Esophagus muscularis mucosa (tissue), 3 donors: Measurements from ENCODE around the gene HTR1D.

Experiments
- POLR2A ChIP-seq: fragments of 450-650 bp; IDR thresholded peaks from one replicate; pipeline ENCODE4 v1.6.1; 2017; ENCODE audit warnings: antibody characterized with exemption, moderate library complexity, mild to moderate bottlenecking, low read depth
- POLR2AphosphoS5 ChIP-seq, 2 donors: sonication (generic); formaldehyde crosslinking; IDR thresholded peaks; one replicate each; pipeline ENCODE4 v1.6.1; 2017; ENCODE audit warnings: antibody characterized with exemption in 2 of 2
- TF ChIP-seq, protein P1 (sequence below), 3 experiments: fragments of 200-600 bp in 2 of 3; fragments of 450-650 bp in 1 of 3; sonication (generic) in 2 of 3; IDR thresholded peaks; one replicate each; pipeline ENCODE4 v1.5.1; 2017 to 2019; ENCODE audit warnings: antibody characterized with exemption in 3 of 3, mild to moderate bottlenecking in 2 of 3, moderate library complexity in 1 of 3

DNA sequence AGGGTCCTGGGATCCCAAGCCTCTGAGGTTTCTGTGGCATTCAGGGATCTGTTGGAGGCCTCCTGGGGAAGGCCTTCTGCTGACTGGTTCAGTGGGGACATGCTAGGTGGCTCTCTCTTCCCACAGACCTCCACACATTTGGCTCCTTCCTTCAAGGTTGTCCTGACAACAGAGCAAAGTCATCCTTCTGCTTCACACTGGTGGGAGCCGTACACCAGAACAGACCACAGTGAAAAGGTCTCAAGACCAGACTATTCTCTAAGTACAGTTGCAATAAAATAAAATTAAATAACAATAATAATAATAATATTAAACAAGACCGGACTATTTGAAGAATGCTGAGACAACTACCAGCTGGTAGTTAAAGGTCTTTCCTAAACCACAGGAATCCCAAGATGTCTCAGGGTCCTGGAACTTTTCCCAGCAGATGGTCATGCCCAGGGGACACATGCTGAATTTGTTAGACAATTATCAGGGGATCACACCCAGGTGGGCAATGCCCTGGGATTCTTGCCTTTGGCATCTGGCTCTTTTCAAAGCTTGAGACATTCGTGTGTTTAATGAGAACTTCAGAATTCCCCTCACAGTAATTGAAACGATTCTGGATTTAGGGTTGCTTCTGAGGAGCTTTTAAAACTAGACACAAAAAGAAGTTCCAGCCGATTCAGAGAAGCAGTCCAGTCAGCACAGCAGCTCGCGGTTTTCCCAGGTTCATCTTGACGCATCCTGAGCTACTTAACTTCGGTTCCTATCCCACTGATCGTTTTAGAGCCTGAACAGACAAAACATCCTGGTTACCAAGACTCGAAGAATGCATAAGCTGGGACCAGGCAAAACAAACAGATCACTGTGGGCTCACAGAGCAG lies 22.9 kb downstream of the HTR1D start:
- TF ChIP-seq, protein P1, sequence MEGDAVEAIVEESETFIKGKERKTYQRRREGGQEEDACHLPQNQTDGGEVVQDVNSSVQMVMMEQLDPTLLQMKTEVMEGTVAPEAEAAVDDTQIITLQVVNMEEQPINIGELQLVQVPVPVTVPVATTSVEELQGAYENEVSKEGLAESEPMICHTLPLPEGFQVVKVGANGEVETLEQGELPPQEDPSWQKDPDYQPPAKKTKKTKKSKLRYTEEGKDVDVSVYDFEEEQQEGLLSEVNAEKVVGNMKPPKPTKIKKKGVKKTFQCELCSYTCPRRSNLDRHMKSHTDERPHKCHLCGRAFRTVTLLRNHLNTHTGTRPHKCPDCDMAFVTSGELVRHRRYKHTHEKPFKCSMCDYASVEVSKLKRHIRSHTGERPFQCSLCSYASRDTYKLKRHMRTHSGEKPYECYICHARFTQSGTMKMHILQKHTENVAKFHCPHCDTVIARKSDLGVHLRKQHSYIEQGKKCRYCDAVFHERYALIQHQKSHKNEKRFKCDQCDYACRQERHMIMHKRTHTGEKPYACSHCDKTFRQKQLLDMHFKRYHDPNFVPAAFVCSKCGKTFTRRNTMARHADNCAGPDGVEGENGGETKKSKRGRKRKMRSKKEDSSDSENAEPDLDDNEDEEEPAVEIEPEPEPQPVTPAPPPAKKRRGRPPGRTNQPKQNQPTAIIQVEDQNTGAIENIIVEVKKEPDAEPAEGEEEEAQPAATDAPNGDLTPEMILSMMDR (IDR thresholded peaks at IDR 0.05), result no peak
- TF ChIP-seq POLR2A (no peak), POLR2AphosphoS5 (IDR thresholded peaks at IDR 0.05) (no peak)
